ENCODE measurements around the gene DIP2B. TPM values are rescaled to one million over a fixed set of nuclear protein-coding genes. Genes with fewer than 3 reads are reported as not detected.

DIP2B gene
- total RNA-seq, 1 experiment from 2014 or later = 20.0 TPM

DNA sequence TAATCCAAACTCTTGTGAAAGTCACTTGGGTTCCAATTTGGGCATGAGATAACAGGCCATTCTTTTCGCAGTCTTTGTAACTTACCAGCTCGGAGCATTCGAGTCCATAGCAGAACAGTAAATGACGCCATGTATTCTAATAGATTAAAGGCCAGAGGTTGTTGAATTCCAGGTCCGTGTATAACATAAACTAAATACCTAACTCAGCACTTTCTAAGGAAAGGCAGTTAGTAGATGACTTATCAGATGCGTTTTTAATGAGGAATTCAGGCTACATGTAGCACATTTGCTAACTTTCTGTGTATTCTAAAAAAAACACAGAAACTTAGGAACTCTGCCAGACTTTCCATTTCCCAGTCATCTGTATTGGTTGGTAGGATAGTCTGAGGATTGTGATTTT lies 206.3 kb downstream of the DIP2B start:
- WGBS (ENCODE audit: extremely low coverage, insufficient read length, low lambda C conversion rate) = no CpG with 5 or more reads among the region's 6 CpGs
- H3K4me1 ChIP-seq (ENCODE audit: insufficient read depth, low read length) = no peaks in the 10 kb centered on the region
- Mint-ChIP-seq H3K4me1 (no peaks in the 10 kb centered on the region), H3K9me3 (no peaks in the 10 kb centered on the region), H3K27ac (no peak overlapping the region), H3K36me3 (ENCODE audit: insufficient read depth in 1 of 3, low read depth in 3 of 3) (peaks cover 18 to 54% (median 30%) of the 10 kb centered on the region in 3 experiments), H3K27me3 (ENCODE audit: low read depth) (no peaks in the 10 kb centered on the region), H3K4me3 (no peak overlapping the region)
- H2BK120ac ChIP-seq (ENCODE audit: low read depth, low read length, poor library complexity, severe bottlenecking) = no peak overlapping the region
- H3K56ac ChIP-seq (ENCODE audit: insufficient read length, low read depth, low read length) = no peak overlapping the region
- H3K4me2 ChIP-seq (ENCODE audit: insufficient read depth, insufficient read length, low read length) = no peak overlapping the region
- H3K14ac ChIP-seq (ENCODE audit: insufficient read depth, low read length) = no peak overlapping the region
- H2BK15ac ChIP-seq (ENCODE audit: low read depth, low read length) = no peak overlapping the region
- H3K23me2 ChIP-seq (ENCODE audit: insufficient read length, low read depth, low read length, poor library complexity, severe bottlenecking) = no peaks in the 10 kb centered on the region
- H4K5ac ChIP-seq (ENCODE audit: insufficient read length, low read depth, low read length) = no peak overlapping the region
- no peak overlapping the region for H3K27ac ChIP-seq (ENCODE audit: insufficient read length, low read depth, low read length)
- no peaks in the 10 kb centered on the region for H3K79me2 ChIP-seq (ENCODE audit: insufficient read depth, low read length)
- no peak overlapping the region for H4K8ac ChIP-seq (replicated peaks; ENCODE audit: insufficient read length, low read depth, low read length)
- no peak overlapping the region for H3K9ac ChIP-seq (ENCODE audit: extremely low read depth, insufficient read length, low read length)
- H3K27me3 ChIP-seq (ENCODE audit: insufficient read depth, low read length) = no peaks in the 10 kb centered on the region
- no peak overlapping the region for H2AFZ ChIP-seq (ENCODE audit: low read length)
- H3K9me3 ChIP-seq (ENCODE audit: control insufficient read depth, low read depth, low read length) = no peaks in the 10 kb centered on the region
- DNase-seq = no peak
- no peak overlapping the region for H2BK20ac ChIP-seq (ENCODE audit: low read depth, low read length, poor library complexity, severe bottlenecking)
- no peak overlapping the region for H3K4ac ChIP-seq (ENCODE audit: low read depth, low read length)
- H3K79me1 ChIP-seq (ENCODE audit: insufficient read depth, low read depth, low read length, poor library complexity, severe bottlenecking) = no peaks in the 10 kb centered on the region
- no peak overlapping the region for H3T11ph ChIP-seq (ENCODE audit: low read length)
- H4K91ac ChIP-seq (ENCODE audit: insufficient read length, low read depth, low read length) = no peak overlapping the region
- no peaks in the 10 kb centered on the region for H4K20me1 ChIP-seq (ENCODE audit: control insufficient read depth, insufficient read depth, insufficient read length)
- no peak overlapping the region for H3K23ac ChIP-seq (ENCODE audit: insufficient read length, low read depth, low read length)
- H2AK5ac ChIP-seq (ENCODE audit: insufficient read length, low read length) = no peak overlapping the region
- H2BK12ac ChIP-seq (ENCODE audit: insufficient read length, low read depth, low read length) = no peak overlapping the region
- H3K18ac ChIP-seq (ENCODE audit: insufficient read length, low read depth, low read length) = no peak overlapping the region
- no peak for TF ChIP-seq CTCF (conservative IDR thresholded peaks at IDR 0.05)
- no peak overlapping the region for H2BK5ac ChIP-seq (ENCODE audit: insufficient read length, low read length)

Measured in H9 (cell line).